Trophoblast cell (in vitro differentiated cells and primary cell): ENCODE data around the gene SNORC.

Source experiments
- DNase-seq, 2 donors: peaks; one replicate each; pipeline ENCODE4 v3.0.0-alpha.2; 2016
- H2AFZ ChIP-seq: 2 replicates; pipeline ENCODE4 v1.6.1; 2013; ENCODE audit warnings: low read length, moderate library complexity, mild to moderate bottlenecking; ENCODE audit not compliant: insufficient read depth, poor library complexity
- H2AK5ac ChIP-seq: 2 replicates; pipeline ENCODE4 v1.6.1; 2013; ENCODE audit warnings: mild to moderate bottlenecking, low read length
- H2BK120ac ChIP-seq: 2 replicates; pipeline ENCODE4 v1.6.1; 2013; ENCODE audit warnings: low read length, mild to moderate bottlenecking, moderate library complexity; ENCODE audit not compliant: insufficient read depth, poor library complexity
- H2BK12ac ChIP-seq: 2 replicates; pipeline ENCODE4 v1.6.1; 2013; ENCODE audit warnings: mild to moderate bottlenecking, low read length, moderate library complexity
- H2BK5ac ChIP-seq: 2 replicates; pipeline ENCODE4 v1.6.1; 2013; ENCODE audit warnings: low read length, low read depth, moderate library complexity, mild to moderate bottlenecking; ENCODE audit not compliant: poor library complexity
- H3K14ac ChIP-seq: 2 replicates; pipeline ENCODE4 v1.6.1; 2013; ENCODE audit warnings: mild to moderate bottlenecking, low read length
- H3K18ac ChIP-seq: 2 replicates; pipeline ENCODE4 v1.6.1; 2013; ENCODE audit warnings: mild to moderate bottlenecking, low read length
- H3K23ac ChIP-seq: 2 replicates; pipeline ENCODE4 v1.6.1; 2013; ENCODE audit warnings: low read length
- H3K27ac ChIP-seq: 2 replicates; pipeline ENCODE4 v1.5.1; 2013; ENCODE audit warnings: low read depth, mild to moderate bottlenecking, inconsistent platforms, low read length, moderate library complexity
- H3K27me3 ChIP-seq: 2 replicates; pipeline ENCODE4 v1.6.1; 2013; ENCODE audit warnings: inconsistent platforms, mild to moderate bottlenecking, low read length, moderate library complexity; ENCODE audit not compliant: insufficient read depth
- H3K36me3 ChIP-seq, 2 experiments: 1 replicate in 1 of 2; 2 replicates in 1 of 2; pipeline ENCODE4 v1.6.1; 2013; ENCODE audit warnings: low read length in 2 of 2, mild to moderate bottlenecking in 2 of 2, moderate library complexity in 1 of 2; ENCODE audit not compliant: insufficient read depth in 2 of 2, control insufficient read depth in 1 of 2
- H3K4ac ChIP-seq: 2 replicates; pipeline ENCODE4 v1.6.1; 2013; ENCODE audit warnings: low read depth, mild to moderate bottlenecking, low read length, moderate library complexity
- H3K4me1 ChIP-seq, 2 experiments: 1 replicate in 1 of 2; 2 replicates in 1 of 2; pipeline ENCODE4 v1.6.1; 2013; ENCODE audit warnings: low read length in 2 of 2, mild to moderate bottlenecking in 2 of 2, moderate library complexity in 1 of 2; ENCODE audit not compliant: insufficient read depth in 2 of 2, control insufficient read depth in 1 of 2
- H3K4me2 ChIP-seq: 2 replicates; pipeline ENCODE4 v1.6.1; 2013; ENCODE audit warnings: inconsistent platforms, mild to moderate bottlenecking, low read length, moderate library complexity
- H3K4me3 ChIP-seq: 2 replicates; pipeline ENCODE4 v1.5.1; 2013; ENCODE audit warnings: mild to moderate bottlenecking, low read depth, low read length, inconsistent platforms
- H3K79me1 ChIP-seq: one replicate; pipeline ENCODE4 v1.6.1; 2013; ENCODE audit warnings: low read length
- H3K79me2 ChIP-seq: 2 replicates; pipeline ENCODE4 v1.6.1; 2013; ENCODE audit warnings: low read length, mild to moderate bottlenecking; ENCODE audit not compliant: control insufficient read depth, insufficient read depth, poor library complexity
- H3K9ac ChIP-seq: 2 replicates; pipeline ENCODE4 v1.6.1; 2013; ENCODE audit warnings: mild to moderate bottlenecking, low read length
- H3K9me3 ChIP-seq: 2 replicates; pipeline ENCODE4 v1.6.1; 2013; ENCODE audit warnings: low read depth, mild to moderate bottlenecking, control low read depth, inconsistent platforms, low read length; ENCODE audit not compliant: insufficient read depth
- H4K12ac ChIP-seq: 2 replicates; pipeline ENCODE4 v1.6.1; 2013; ENCODE audit warnings: low read depth, mild to moderate bottlenecking, low read length, moderate library complexity
- H4K8ac ChIP-seq: 2 replicates; pipeline ENCODE4 v1.6.1; 2013; ENCODE audit warnings: low read depth, mild to moderate bottlenecking, low read length, moderate library complexity
- H4K91ac ChIP-seq: one replicate; pipeline ENCODE4 v1.6.1; 2013; ENCODE audit warnings: low read depth, mild to moderate bottlenecking, low read length, moderate library complexity
- WGBS: extraction: QIAGEN DNeasy Blood & Tissue Kit; methylation state at CpG from one replicate; pipeline ENCODE4 v1.1.7; 2013; ENCODE audit warnings: missing lambda C conversion rate; ENCODE audit not compliant: insufficient read length, insufficient coverage; ENCODE audit errors: extremely low coverage; 5-methylcytosine and 5-hydroxymethylcytosine counted together

The SNORC gene

GRCh38 chr2:232859385-232859916 is 10.6 kb upstream of the SNORC start:
- no peak overlapping the region for H4K12ac ChIP-seq
- peaks cover 25 to 40% of the 10 kb centered on the region in 2 experiments for H3K36me3 ChIP-seq
- no peaks in the 10 kb centered on the region for H3K9me3 ChIP-seq
- no peaks in the 10 kb centered on the region for H3K79me2 ChIP-seq
- no peak overlapping the region for H2BK5ac ChIP-seq
- no peak overlapping the region for H3K27ac ChIP-seq
- no peak overlapping the region for H3K4me2 ChIP-seq
- no peak overlapping the region for H3K4ac ChIP-seq
- no peak overlapping the region for H3K14ac ChIP-seq
- H3K18ac ChIP-seq = no peak overlapping the region
- no peak overlapping the region for H3K4me3 ChIP-seq
- WGBS = no CpG with 5 or more reads among the region's 4 CpGs
- no peak overlapping the region for H2AK5ac ChIP-seq
- H3K27me3 ChIP-seq = no peaks in the 10 kb centered on the region
- no peak overlapping the region for H3K9ac ChIP-seq
- DNase-seq = no peak
- no peak overlapping the region for H2BK120ac ChIP-seq
- no peak overlapping the region for H4K8ac ChIP-seq
- H3K4me1 ChIP-seq = no peaks in the 10 kb centered on the region
- H3K23ac ChIP-seq = no peak overlapping the region
- H4K91ac ChIP-seq = no peak overlapping the region
- no peak overlapping the region for H2AFZ ChIP-seq
- H3K79me1 ChIP-seq = no peaks in the 10 kb centered on the region
- H2BK12ac ChIP-seq = no peak overlapping the region

GRCh38 chr2:232860593-232861241 is 9.3 kb upstream of the SNORC start:
- no peak overlapping the region for H4K8ac ChIP-seq
- no peak overlapping the region for H3K23ac ChIP-seq
- H3K79me1 ChIP-seq = no peaks in the 10 kb centered on the region
- no peaks in the 10 kb centered on the region for H3K4me1 ChIP-seq
- H2AFZ ChIP-seq = no peak overlapping the region
- no peaks in the 10 kb centered on the region for H3K9me3 ChIP-seq
- H3K14ac ChIP-seq = no peak overlapping the region
- H3K9ac ChIP-seq = no peak overlapping the region
- peak in 1 of 2 donors; percentile 19 for DNase-seq
- no peak overlapping the region for H2BK12ac ChIP-seq
- no peak overlapping the region for H3K27ac ChIP-seq
- H3K4ac ChIP-seq = no peak overlapping the region
- no peak overlapping the region for H3K18ac ChIP-seq
- no peak overlapping the region for H3K4me3 ChIP-seq
- WGBS = no CpG with 5 or more reads among the region's 9 CpGs
- H3K36me3 ChIP-seq = peaks cover 23 to 38% of the 10 kb centered on the region in 2 experiments
- no peak overlapping the region for H4K12ac ChIP-seq
- H2AK5ac ChIP-seq = no peak overlapping the region
- no peak overlapping the region for H2BK120ac ChIP-seq
- H3K79me2 ChIP-seq = no peaks in the 10 kb centered on the region
- H2BK5ac ChIP-seq = no peak overlapping the region
- H3K4me2 ChIP-seq = no peak overlapping the region
- H3K27me3 ChIP-seq = no peaks in the 10 kb centered on the region
- H4K91ac ChIP-seq = no peak overlapping the region

GRCh38 chr2:232861353-232861752 is 8.7 kb upstream of the SNORC start:
- no peak overlapping the region for H2BK5ac ChIP-seq
- no peak overlapping the region for H4K8ac ChIP-seq
- no peak overlapping the region for H3K4me2 ChIP-seq
- no peaks in the 10 kb centered on the region for H3K4me1 ChIP-seq
- no CpG with 5 or more reads among the region's 5 CpGs for WGBS
- no peak overlapping the region for H4K91ac ChIP-seq
- no peak overlapping the region for H4K12ac ChIP-seq
- H3K4me3 ChIP-seq = no peak overlapping the region
- H3K23ac ChIP-seq = no peak overlapping the region
- no peak overlapping the region for H3K9ac ChIP-seq
- no peak overlapping the region for H3K14ac ChIP-seq
- H3K79me2 ChIP-seq = no peaks in the 10 kb centered on the region
- no peak overlapping the region for H2BK120ac ChIP-seq
- H3K9me3 ChIP-seq = no peaks in the 10 kb centered on the region
- H3K79me1 ChIP-seq = no peaks in the 10 kb centered on the region
- no peak overlapping the region for H2BK12ac ChIP-seq
- H3K4ac ChIP-seq = no peak overlapping the region
- no peak overlapping the region for H2AFZ ChIP-seq
- no peak overlapping the region for H3K18ac ChIP-seq
- no peaks in the 10 kb centered on the region for H3K27me3 ChIP-seq
- DNase-seq = no peak
- no peak overlapping the region for H2AK5ac ChIP-seq
- H3K27ac ChIP-seq = no peak overlapping the region
- peaks cover 18 to 35% of the 10 kb centered on the region in 2 experiments for H3K36me3 ChIP-seq

- H3K36me3 ChIP-seq = peaks cover 9 to 17% of the 10 kb centered on the region in 2 experiments
- H3K4me2 ChIP-seq = no peak overlapping the region
- no peak overlapping the region for H2BK5ac ChIP-seq
- H2BK12ac ChIP-seq = no peak overlapping the region
- WGBS = no CpG with 5 or more reads among the region's 2 CpGs
- H3K79me2 ChIP-seq = no peaks in the 10 kb centered on the region
- no peak overlapping the region for H3K27ac ChIP-seq
- H2BK120ac ChIP-seq = no peak overlapping the region
- H4K91ac ChIP-seq = no peak overlapping the region
- no peak overlapping the region for H3K14ac ChIP-seq
- no peaks in the 10 kb centered on the region for H3K9me3 ChIP-seq
- no peak overlapping the region for H3K4ac ChIP-seq
- H2AK5ac ChIP-seq = no peak overlapping the region
- H2AFZ ChIP-seq = no peak overlapping the region
- no peaks in the 10 kb centered on the region for H3K27me3 ChIP-seq
- H4K12ac ChIP-seq = no peak overlapping the region
- no peak overlapping the region for H3K18ac ChIP-seq
- H4K8ac ChIP-seq = no peak overlapping the region
- no peak overlapping the region for H3K9ac ChIP-seq
- H3K23ac ChIP-seq = no peak overlapping the region
- H3K4me1 ChIP-seq = no peaks in the 10 kb centered on the region
- H3K79me1 ChIP-seq = no peaks in the 10 kb centered on the region
- no peak overlapping the region for H3K4me3 ChIP-seq
- DNase-seq = peak in 1 of 2 donors; percentile 41
Observed at GRCh38 chr2:232863996-232864395, 6.1 kb upstream of the SNORC start.
